Peyer's patch (tissue), 4 donors: ENCODE results near the gene MAP4K3.

ENCODE experiments used
- CTCF ChIP-seq, 6 experiments: fragments of 450-650 bp in 4 of 6; fragments of 200-600 bp in 2 of 6; sonication (generic) in 1 of 6; IDR thresholded peaks; one replicate each; pipeline ENCODE4 v1.5.1; 2017 to 2019; ENCODE audit warnings: antibody characterized with exemption in 6 of 6, mild to moderate bottlenecking in 3 of 6, moderate library complexity in 1 of 6
- POLR2A ChIP-seq, 2 donors: fragments of 450-650 bp; IDR thresholded peaks; one replicate each; pipeline ENCODE4 v1.5.1; 2017; ENCODE audit warnings: antibody characterized with exemption in 2 of 2, mild to moderate bottlenecking in 2 of 2, moderate library complexity in 2 of 2

- no peak for TF ChIP-seq POLR2A (IDR thresholded peaks at IDR 0.05)
- no peak for TF ChIP-seq CTCF (IDR thresholded peaks at IDR 0.05)
Observed at GRCh38 chr2:39470580-39470979, 33.5 kb upstream of the MAP4K3 start.
